HepG2 (cell line): ENCODE results near the gene PSMA7. TPM values are rescaled to one million over a fixed set of nuclear protein-coding genes. Genes with fewer than 3 reads are reported as not detected.

Source experiments
- CBFB ChIP-seq: sonication (generic); formaldehyde crosslinking; IDR thresholded peaks from 2 replicates; pipeline ENCODE4 v1.4.0; 2020; ENCODE audit warnings: missing genetic modification reagents
- CENPX ChIP-seq: sonication (generic); formaldehyde crosslinking; IDR thresholded peaks from 2 replicates; pipeline ENCODE4 v1.9.0; 2021; ENCODE audit warnings: mild to moderate bottlenecking, missing genetic modification reagents, moderate library complexity
- E2F5 ChIP-seq: sonication (generic); formaldehyde crosslinking; conservative IDR thresholded peaks from 2 replicates; pipeline ENCODE4 v1.4.0; 2020; ENCODE audit warnings: missing genetic modification reagents
- KDM5A ChIP-seq: fragments of 200-600 bp; sonication (generic); IDR thresholded peaks from 2 replicates; pipeline ENCODE4 v1.7.0; 2018; ENCODE audit warnings: antibody characterized with exemption, mild to moderate bottlenecking, low read length, borderline replicate concordance
- MAFG ChIP-seq: sonication (generic); formaldehyde crosslinking; IDR thresholded peaks from 2 replicates; pipeline ENCODE4 v1.5.1; 2020; ENCODE audit warnings: mild to moderate bottlenecking, missing genetic modification reagents
- MXD1 ChIP-seq: sonication (generic); formaldehyde crosslinking; IDR thresholded peaks from 2 replicates; pipeline ENCODE4 v1.4.0; 2020; ENCODE audit warnings: mild to moderate bottlenecking, missing genetic modification reagents
- MZF1 ChIP-seq: sonication (generic); formaldehyde crosslinking; IDR thresholded peaks from 2 replicates; pipeline ENCODE4 v1.8.1; 2023; ENCODE audit warnings: mild to moderate bottlenecking, missing genetic modification reagents, borderline replicate concordance
- PBX3 ChIP-seq: sonication (generic); formaldehyde crosslinking; IDR thresholded peaks from 2 replicates; pipeline ENCODE4 v1.8.1; 2023; ENCODE audit warnings: missing genetic modification reagents, inconsistent platforms, borderline replicate concordance
- SMC3 ChIP-seq: IDR thresholded peaks from 2 replicates; pipeline ENCODE4 v1.6.1; 2011; ENCODE audit warnings: low read length, improper control_type of control experiment
- SRSF1 ChIP-seq: fragments of 200-400 bp; formaldehyde crosslinking; optimal IDR thresholded peaks from 2 replicates; pipeline ENCODE3; 2017; ENCODE audit warnings: mild to moderate bottlenecking, low read depth, low read length, moderate library complexity
- TEAD3 ChIP-seq: optimal IDR thresholded peaks from 2 replicates; pipeline ENCODE3; 2016; ENCODE audit warnings: borderline replicate concordance
- TRIM24 ChIP-seq: sonication (generic); formaldehyde crosslinking; IDR thresholded peaks from 2 replicates; pipeline ENCODE4 v1.8.0; 2022; ENCODE audit warnings: mild to moderate bottlenecking, missing genetic modification reagents
- ZNF253 ChIP-seq: sonication (generic); formaldehyde crosslinking; IDR thresholded peaks from 2 replicates; pipeline ENCODE4 v1.8.0; 2022; ENCODE audit warnings: mild to moderate bottlenecking, missing genetic modification reagents, borderline replicate concordance
- ZNF484 ChIP-seq: sonication (generic); formaldehyde crosslinking; IDR thresholded peaks from 2 replicates; pipeline ENCODE4 v1.5.1; 2020; ENCODE audit warnings: mild to moderate bottlenecking, low read depth, missing genetic modification reagents, borderline replicate concordance
- ZNF615 ChIP-seq: sonication (generic); formaldehyde crosslinking; IDR thresholded peaks from 2 replicates; pipeline ENCODE4 v1.5.0; 2020; ENCODE audit warnings: mild to moderate bottlenecking, missing genetic modification reagents, borderline replicate concordance
- ZNF672 ChIP-seq: sonication (generic); formaldehyde crosslinking; IDR thresholded peaks from 2 replicates; pipeline ENCODE4 v1.8.1; 2022; ENCODE audit warnings: missing genetic modification reagents
- ZNF766 ChIP-seq: sonication (generic); formaldehyde crosslinking; IDR thresholded peaks from 2 replicates; pipeline ENCODE4 v1.5.0; 2020; ENCODE audit warnings: missing genetic modification reagents, borderline replicate concordance
- ZNF788 ChIP-seq: sonication (generic); formaldehyde crosslinking; IDR thresholded peaks from 2 replicates; pipeline ENCODE4 v1.5.0; 2020; ENCODE audit warnings: mild to moderate bottlenecking, missing genetic modification reagents, borderline replicate concordance
- ZNF883 ChIP-seq: sonication (generic); formaldehyde crosslinking; IDR thresholded peaks from 2 replicates; pipeline ENCODE4 v1.5.1; 2020; ENCODE audit warnings: mild to moderate bottlenecking, missing genetic modification reagents; ENCODE audit errors: not compliant biosample characterization
- ZNF891 ChIP-seq: sonication (generic); formaldehyde crosslinking; IDR thresholded peaks from 2 replicates; pipeline ENCODE4 v1.5.0; 2020; ENCODE audit warnings: mild to moderate bottlenecking, missing genetic modification reagents
- ZSCAN25 ChIP-seq: sonication (generic); formaldehyde crosslinking; IDR thresholded peaks from 2 replicates; pipeline ENCODE4 v1.8.0; 2022; ENCODE audit warnings: mild to moderate bottlenecking, missing genetic modification reagents
- polyA plus RNA-seq, 8 experiments: library from polyadenylated mRNA; depleted of rRNA in 3 of 8; stranded (reverse) in 7 of 8; unstranded in 1 of 8; fragments of >200 nt; fragmentation: Illumina TruSeq in 4 of 8; extraction: Trizol in 4 of 8; gene quantifications; 2 replicates each; pipeline versions ENCODE4 v1.2.1 to v1.2.3, GENCODE V29; 2011 to 2016; ENCODE audit warnings: low read depth in 4 of 8, missing spikeins in 1 of 8, mixed read lengths in 1 of 8; ENCODE audit not compliant: insufficient read depth in 1 of 8
- total RNA-seq, 5 experiments: library from RNA; depleted of rRNA; stranded (reverse); fragments of >200 nt; fragmentation: Illumina TruSeq; extraction: Trizol; gene quantifications; 2 replicates each; pipeline ENCODE4 v1.2.3, GENCODE V29; 2016; ENCODE audit warnings: low read depth in 1 of 5
- TF ChIP-seq, protein P1 (sequence below): sonication (generic); formaldehyde crosslinking; IDR thresholded peaks from 2 replicates; pipeline ENCODE4 v1.4.0; 2020; ENCODE audit warnings: missing genetic modification reagents
- TF ChIP-seq, protein P2 (sequence below): sonication (generic); formaldehyde crosslinking; IDR thresholded peaks from 2 replicates; pipeline ENCODE4 v1.9.0; 2022; ENCODE audit warnings: missing genetic modification reagents, mild to moderate bottlenecking, borderline replicate concordance

PSMA7 gene
- total and polyA plus RNA-seq, 2 of the 13 experiments (the other 11 are each of a cell fraction or from before 2014, with no cell fraction given) = 531 to 631 TPM

GRCh38 chr20:62123450-62124118 is 19.6 kb downstream of the PSMA7 start (continued):
- TF ChIP-seq E2F5 (CRISPR knock-in tag) (no peak), ZNF891 (peak; percentile 58; the same call in 1 of the 2 replicates), MXD1 (CRISPR knock-in tag) (0 out of 2 replicates have a peak, but pooled peaks have one; percentile 7), CBFB (no peak), ZNF766 (CRISPR knock-in tag) (no peak), ZSCAN25 (0 out of 2 replicates have a peak, but pooled peaks have one; percentile 38), CENPX (CRISPR knock-in tag) (no peak), ZNF672 (CRISPR knock-in tag) (no peak), ZNF615 (CRISPR knock-in tag) (no peak), ZNF484 (CRISPR knock-in tag) (no peak), TEAD3 (CRISPR knock-in tag) (peak; percentile 2), MZF1 (CRISPR knock-in tag) (no peak), ZNF883 (no peak), PBX3 (CRISPR knock-in tag) (no peak), MAFG (no peak), SMC3 (peak; percentile 2; the same call in 1 of the 2 replicates), KDM5A (no peak), ZNF253 (CRISPR knock-in tag) (peak; percentile 65; the same call in 1 of the 2 replicates), ZNF788 (CRISPR knock-in tag) (0 out of 2 replicates have a peak, but pooled peaks have one; percentile 71), SRSF1 (no peak), TRIM24 (no peak)
- TF ChIP-seq, protein P1, sequence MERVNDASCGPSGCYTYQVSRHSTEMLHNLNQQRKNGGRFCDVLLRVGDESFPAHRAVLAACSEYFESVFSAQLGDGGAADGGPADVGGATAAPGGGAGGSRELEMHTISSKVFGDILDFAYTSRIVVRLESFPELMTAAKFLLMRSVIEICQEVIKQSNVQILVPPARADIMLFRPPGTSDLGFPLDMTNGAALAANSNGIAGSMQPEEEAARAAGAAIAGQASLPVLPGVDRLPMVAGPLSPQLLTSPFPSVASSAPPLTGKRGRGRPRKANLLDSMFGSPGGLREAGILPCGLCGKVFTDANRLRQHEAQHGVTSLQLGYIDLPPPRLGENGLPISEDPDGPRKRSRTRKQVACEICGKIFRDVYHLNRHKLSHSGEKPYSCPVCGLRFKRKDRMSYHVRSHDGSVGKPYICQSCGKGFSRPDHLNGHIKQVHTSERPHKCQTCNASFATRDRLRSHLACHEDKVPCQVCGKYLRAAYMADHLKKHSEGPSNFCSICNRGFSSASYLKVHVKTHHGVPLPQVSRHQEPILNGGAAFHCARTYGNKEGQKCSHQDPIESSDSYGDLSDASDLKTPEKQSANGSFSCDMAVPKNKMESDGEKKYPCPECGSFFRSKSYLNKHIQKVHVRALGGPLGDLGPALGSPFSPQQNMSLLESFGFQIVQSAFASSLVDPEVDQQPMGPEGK (CRISPR knock-in tag) = no peak
- TF ChIP-seq, protein P2, sequence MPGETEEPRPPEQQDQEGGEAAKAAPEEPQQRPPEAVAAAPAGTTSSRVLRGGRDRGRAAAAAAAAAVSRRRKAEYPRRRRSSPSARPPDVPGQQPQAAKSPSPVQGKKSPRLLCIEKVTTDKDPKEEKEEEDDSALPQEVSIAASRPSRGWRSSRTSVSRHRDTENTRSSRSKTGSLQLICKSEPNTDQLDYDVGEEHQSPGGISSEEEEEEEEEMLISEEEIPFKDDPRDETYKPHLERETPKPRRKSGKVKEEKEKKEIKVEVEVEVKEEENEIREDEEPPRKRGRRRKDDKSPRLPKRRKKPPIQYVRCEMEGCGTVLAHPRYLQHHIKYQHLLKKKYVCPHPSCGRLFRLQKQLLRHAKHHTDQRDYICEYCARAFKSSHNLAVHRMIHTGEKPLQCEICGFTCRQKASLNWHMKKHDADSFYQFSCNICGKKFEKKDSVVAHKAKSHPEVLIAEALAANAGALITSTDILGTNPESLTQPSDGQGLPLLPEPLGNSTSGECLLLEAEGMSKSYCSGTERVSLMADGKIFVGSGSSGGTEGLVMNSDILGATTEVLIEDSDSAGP = peak; percentile 59; the same call in 1 of the 2 replicates
